Liver (tissue), 9 donors: Measurements from ENCODE around the gene CACNA1E. TPM values are rescaled to one million over a fixed set of nuclear protein-coding genes. Genes with fewer than 3 reads are reported as not detected.

ENCODE experiments used
- DNase-seq: peaks from one replicate; pipeline ENCODE4 v3.0.0-alpha.2; 2017; ENCODE audit warnings: low spot score
- H3K27ac ChIP-seq, 2 donors: one replicate each; pipeline ENCODE4 v1.7.0; 2013; ENCODE audit warnings: inconsistent platforms in 2 of 2, low read length in 2 of 2, control low read depth in 1 of 2, low read depth in 1 of 2, mild to moderate bottlenecking in 1 of 2
- H3K27me3 ChIP-seq, 4 donors: one replicate each; pipeline versions ENCODE4 v1.6.1 to v1.7.0; 2013; ENCODE audit warnings: low read length in 3 of 4, inconsistent platforms in 1 of 4, mild to moderate bottlenecking in 1 of 4, moderate library complexity in 1 of 4; ENCODE audit not compliant: control insufficient read depth in 4 of 4, insufficient read depth in 4 of 4
- H3K36me3 ChIP-seq, 4 donors: one replicate each; pipeline versions ENCODE4 v1.6.1 to v1.7.0; 2013; ENCODE audit warnings: low read length in 3 of 4, mild to moderate bottlenecking in 3 of 4, low read depth in 1 of 4, moderate library complexity in 1 of 4; ENCODE audit not compliant: control insufficient read depth in 4 of 4, insufficient read depth in 3 of 4
- H3K4me1 ChIP-seq, 4 donors: one replicate each; pipeline versions ENCODE4 v1.6.1 to v1.7.0; 2013; ENCODE audit warnings: low read length in 3 of 4, mild to moderate bottlenecking in 3 of 4, moderate library complexity in 1 of 4; ENCODE audit not compliant: control insufficient read depth in 4 of 4, insufficient read depth in 4 of 4
- H3K4me3 ChIP-seq, 3 donors: one replicate each; pipeline versions ENCODE4 v1.6.1 to v1.7.0; 2013; ENCODE audit warnings: low read length in 3 of 3, control low read depth in 1 of 3, low read depth in 1 of 3, mild to moderate bottlenecking in 1 of 3
- H3K9ac ChIP-seq, 2 donors: one replicate each; pipeline ENCODE4 v1.7.0; 2013; ENCODE audit warnings: low read length in 2 of 2, mild to moderate bottlenecking in 2 of 2, moderate library complexity in 2 of 2, control low read depth in 1 of 2, low read depth in 1 of 2
- H3K9me3 ChIP-seq, 4 donors: one replicate each; pipeline versions ENCODE4 v1.6.1 to v1.7.0; 2013; ENCODE audit warnings: low read length in 3 of 4; ENCODE audit not compliant: control insufficient read depth in 4 of 4
- EGR1 ChIP-seq, 2 donors: IDR thresholded peaks; 2 replicates each; pipeline ENCODE4 v1.6.1; 2016 to 2018; ENCODE audit warnings: antibody characterized with exemption in 2 of 2, low read depth in 2 of 2
- FOXA1 ChIP-seq: IDR thresholded peaks from 2 replicates; pipeline ENCODE4 v1.6.1; 2016; ENCODE audit warnings: antibody characterized with exemption
- FOXA2 ChIP-seq: IDR thresholded peaks from 2 replicates; pipeline ENCODE4 v1.6.1; 2016; ENCODE audit warnings: antibody characterized with exemption
- GABPA ChIP-seq, 2 donors: IDR thresholded peaks in 1 of 2; conservative IDR thresholded peaks in 1 of 2; 2 replicates each; pipeline ENCODE4 v1.6.1; 2016; ENCODE audit warnings: antibody characterized with exemption in 2 of 2, mild to moderate bottlenecking in 1 of 2, moderate library complexity in 1 of 2
- HNF4A ChIP-seq, 2 donors: conservative IDR thresholded peaks; 2 replicates each; pipeline ENCODE4 v1.6.1; 2016; ENCODE audit warnings: antibody characterized with exemption in 2 of 2, mild to moderate bottlenecking in 2 of 2
- HNF4G ChIP-seq: IDR thresholded peaks from 2 replicates; pipeline ENCODE4 v1.6.1; 2016; ENCODE audit warnings: antibody characterized with exemption
- JUND ChIP-seq, 2 donors: IDR thresholded peaks; 2 replicates each; pipeline ENCODE4 v1.6.1; 2016; ENCODE audit warnings: antibody characterized with exemption in 2 of 2
- NR2F2 ChIP-seq: IDR thresholded peaks from 2 replicates; pipeline ENCODE4 v1.6.1; 2016; ENCODE audit warnings: antibody characterized with exemption
- RAD21 ChIP-seq, 2 donors: IDR thresholded peaks; 2 replicates each; pipeline ENCODE4 v1.6.1; 2016; ENCODE audit warnings: antibody characterized with exemption in 2 of 2, mild to moderate bottlenecking in 2 of 2
- RXRA ChIP-seq, 2 donors: IDR thresholded peaks; 2 replicates each; pipeline ENCODE4 v1.6.1; 2017 to 2018; ENCODE audit warnings: antibody characterized with exemption in 2 of 2, mild to moderate bottlenecking in 1 of 2
- SP1 ChIP-seq: IDR thresholded peaks from 2 replicates; pipeline ENCODE4 v1.6.1; 2018; ENCODE audit warnings: antibody characterized with exemption, mild to moderate bottlenecking
- TAF1 ChIP-seq: conservative IDR thresholded peaks from 2 replicates; pipeline ENCODE4 v1.6.1; 2016; ENCODE audit warnings: antibody characterized with exemption, mild to moderate bottlenecking
- YY1 ChIP-seq: IDR thresholded peaks from 2 replicates; pipeline ENCODE4 v1.6.1; 2016; ENCODE audit warnings: antibody characterized with exemption, mild to moderate bottlenecking
- WGBS: extraction: QIAGEN DNeasy Blood & Tissue Kit; methylation state at CpG from one replicate; pipeline ENCODE4 v1.1.7; 2013; 5-methylcytosine and 5-hydroxymethylcytosine counted together
- polyA plus RNA-seq, 2 donors: library from polyadenylated mRNA; stranded (reverse) in 1 of 2; unstranded in 1 of 2; fragments of 200-250 nt in 1 of 2; fragments of >200 nt in 1 of 2; fragmentation: Nextera tagmentation in 1 of 2; extraction: Ambion mirVana in 1 of 2; gene quantifications; one replicate each; pipeline versions ENCODE4 v1.2.1 to v1.2.3, GENCODE V29; 2013 to 2015
- total RNA-seq, 2 donors: library from RNA; depleted of rRNA; stranded (reverse); fragments of >200 nt; gene quantifications; one replicate each; pipeline ENCODE4 v1.2.3, GENCODE V29; 2014
- TF ChIP-seq, protein P1 (sequence below): IDR thresholded peaks from 2 replicates; pipeline ENCODE4 v1.6.1; 2016; ENCODE audit warnings: antibody characterized with exemption
- TF ChIP-seq, protein P2 (sequence below): IDR thresholded peaks from 2 replicates; pipeline ENCODE4 v1.6.1; 2016; ENCODE audit warnings: antibody characterized with exemption
- TF ChIP-seq, protein P3 (sequence below): IDR thresholded peaks from 2 replicates; pipeline ENCODE4 v1.6.1; 2016; ENCODE audit warnings: antibody characterized with exemption
- TF ChIP-seq, protein P4 (sequence below): fragments of 150-350 bp; IDR thresholded peaks from 2 replicates; pipeline ENCODE4 v1.5.1; 2017; ENCODE audit warnings: improper control_type of control experiment, low read depth, low read length; ENCODE audit not compliant: missing input control
- TF ChIP-seq, protein P5 (sequence below): IDR thresholded peaks from 2 replicates; pipeline ENCODE4 v1.6.1; 2016; ENCODE audit warnings: antibody characterized with exemption, mild to moderate bottlenecking
- donor health status: healthy.
- donor health status: healthy.
- donor health status: healthy.
- donor health status: healthy.
- donor health status: healthy.

Gene CACNA1E
- total and polyA plus RNA-seq, 4 donors: under 0.01 to 0.08 (median 0.01) TPM; not detected in 1

DNA sequence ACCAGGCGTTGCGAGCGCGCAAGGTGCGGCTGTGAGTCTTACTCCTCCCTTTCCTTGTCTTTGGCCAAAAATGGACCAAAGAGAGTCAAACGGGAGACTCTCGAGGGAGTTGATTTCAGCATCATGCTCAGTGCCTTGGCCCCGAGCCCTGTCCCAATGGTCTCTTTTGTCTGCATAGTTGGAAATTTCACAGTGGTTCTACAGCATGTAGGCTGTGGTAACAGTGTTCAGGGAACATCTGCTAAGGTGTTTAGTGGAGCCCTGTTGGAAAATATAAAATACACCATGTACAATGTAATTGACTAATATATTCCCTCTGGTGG is 2.7 kb downstream of the CACNA1E start (continued):
- TF ChIP-seq RXRA (IDR thresholded peaks at IDR 0.05): no peak
- no peak for TF ChIP-seq FOXA1
- TF ChIP-seq, protein P1, sequence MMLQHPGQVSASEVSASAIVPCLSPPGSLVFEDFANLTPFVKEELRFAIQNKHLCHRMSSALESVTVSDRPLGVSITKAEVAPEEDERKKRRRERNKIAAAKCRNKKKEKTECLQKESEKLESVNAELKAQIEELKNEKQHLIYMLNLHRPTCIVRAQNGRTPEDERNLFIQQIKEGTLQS: no peak
- TF ChIP-seq SP1: no peak
- TF ChIP-seq JUND (IDR thresholded peaks at IDR 0.05): no peak

DNA sequence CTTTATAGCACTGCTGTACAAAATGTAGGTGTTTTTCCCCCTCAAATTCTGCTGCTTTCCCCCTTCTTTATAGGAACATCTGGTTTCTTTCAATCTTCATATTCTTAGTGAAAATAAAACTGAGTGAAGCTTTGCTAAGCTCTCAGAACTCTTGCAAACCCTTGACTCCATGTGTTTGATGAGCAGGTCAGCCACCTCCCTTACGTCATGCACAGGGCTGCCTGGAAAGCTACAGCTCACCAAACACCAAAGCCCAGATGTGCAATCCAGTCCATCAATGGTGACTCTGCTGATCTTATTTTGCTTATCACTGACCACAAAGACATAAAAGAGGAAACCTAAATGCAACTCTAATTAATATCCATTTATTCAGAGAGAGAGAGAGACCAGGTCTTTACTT is 5.5 kb downstream of the CACNA1E start:
- peaks cover 2 to 27% (median 12%) of the 10 kb centered on the region in 4 donors for H3K27me3 ChIP-seq

More for the DNA sequence above, 5.5 kb downstream of the CACNA1E start:
- TF ChIP-seq GABPA (IDR thresholded peaks at IDR 0.05 in 1 of 2, conservative IDR thresholded peaks at IDR 0.05 in 1 of 2) (no peak), HNF4A (conservative IDR thresholded peaks at IDR 0.05) (no peak), RXRA (IDR thresholded peaks at IDR 0.05) (no peak), FOXA2 (no peak), TAF1 (no peak), EGR1 (IDR thresholded peaks at IDR 0.05; ENCODE audit: low read depth in 2 of 2) (no peak), FOXA1 (no peak), NR2F2 (no peak), YY1 (no peak), RAD21 (IDR thresholded peaks at IDR 0.05) (no peak), HNF4G (no peak), SP1 (no peak), JUND (IDR thresholded peaks at IDR 0.05) (no peak)
- TF ChIP-seq, protein P1: no peak
- TF ChIP-seq, protein P2, sequence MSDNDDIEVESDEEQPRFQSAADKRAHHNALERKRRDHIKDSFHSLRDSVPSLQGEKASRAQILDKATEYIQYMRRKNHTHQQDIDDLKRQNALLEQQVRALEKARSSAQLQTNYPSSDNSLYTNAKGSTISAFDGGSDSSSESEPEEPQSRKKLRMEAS: no peak
- TF ChIP-seq, protein P3, sequence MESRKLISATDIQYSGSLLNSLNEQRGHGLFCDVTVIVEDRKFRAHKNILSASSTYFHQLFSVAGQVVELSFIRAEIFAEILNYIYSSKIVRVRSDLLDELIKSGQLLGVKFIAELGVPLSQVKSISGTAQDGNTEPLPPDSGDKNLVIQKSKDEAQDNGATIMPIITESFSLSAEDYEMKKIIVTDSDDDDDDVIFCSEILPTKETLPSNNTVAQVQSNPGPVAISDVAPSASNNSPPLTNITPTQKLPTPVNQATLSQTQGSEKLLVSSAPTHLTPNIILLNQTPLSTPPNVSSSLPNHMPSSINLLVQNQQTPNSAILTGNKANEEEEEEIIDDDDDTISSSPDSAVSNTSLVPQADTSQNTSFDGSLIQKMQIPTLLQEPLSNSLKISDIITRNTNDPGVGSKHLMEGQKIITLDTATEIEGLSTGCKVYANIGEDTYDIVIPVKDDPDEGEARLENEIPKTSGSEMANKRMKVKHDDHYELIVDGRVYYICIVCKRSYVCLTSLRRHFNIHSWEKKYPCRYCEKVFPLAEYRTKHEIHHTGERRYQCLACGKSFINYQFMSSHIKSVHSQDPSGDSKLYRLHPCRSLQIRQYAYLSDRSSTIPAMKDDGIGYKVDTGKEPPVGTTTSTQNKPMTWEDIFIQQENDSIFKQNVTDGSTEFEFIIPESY: no peak
- TF ChIP-seq, protein P4, sequence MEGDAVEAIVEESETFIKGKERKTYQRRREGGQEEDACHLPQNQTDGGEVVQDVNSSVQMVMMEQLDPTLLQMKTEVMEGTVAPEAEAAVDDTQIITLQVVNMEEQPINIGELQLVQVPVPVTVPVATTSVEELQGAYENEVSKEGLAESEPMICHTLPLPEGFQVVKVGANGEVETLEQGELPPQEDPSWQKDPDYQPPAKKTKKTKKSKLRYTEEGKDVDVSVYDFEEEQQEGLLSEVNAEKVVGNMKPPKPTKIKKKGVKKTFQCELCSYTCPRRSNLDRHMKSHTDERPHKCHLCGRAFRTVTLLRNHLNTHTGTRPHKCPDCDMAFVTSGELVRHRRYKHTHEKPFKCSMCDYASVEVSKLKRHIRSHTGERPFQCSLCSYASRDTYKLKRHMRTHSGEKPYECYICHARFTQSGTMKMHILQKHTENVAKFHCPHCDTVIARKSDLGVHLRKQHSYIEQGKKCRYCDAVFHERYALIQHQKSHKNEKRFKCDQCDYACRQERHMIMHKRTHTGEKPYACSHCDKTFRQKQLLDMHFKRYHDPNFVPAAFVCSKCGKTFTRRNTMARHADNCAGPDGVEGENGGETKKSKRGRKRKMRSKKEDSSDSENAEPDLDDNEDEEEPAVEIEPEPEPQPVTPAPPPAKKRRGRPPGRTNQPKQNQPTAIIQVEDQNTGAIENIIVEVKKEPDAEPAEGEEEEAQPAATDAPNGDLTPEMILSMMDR: no peak
- TF ChIP-seq, protein P5, sequence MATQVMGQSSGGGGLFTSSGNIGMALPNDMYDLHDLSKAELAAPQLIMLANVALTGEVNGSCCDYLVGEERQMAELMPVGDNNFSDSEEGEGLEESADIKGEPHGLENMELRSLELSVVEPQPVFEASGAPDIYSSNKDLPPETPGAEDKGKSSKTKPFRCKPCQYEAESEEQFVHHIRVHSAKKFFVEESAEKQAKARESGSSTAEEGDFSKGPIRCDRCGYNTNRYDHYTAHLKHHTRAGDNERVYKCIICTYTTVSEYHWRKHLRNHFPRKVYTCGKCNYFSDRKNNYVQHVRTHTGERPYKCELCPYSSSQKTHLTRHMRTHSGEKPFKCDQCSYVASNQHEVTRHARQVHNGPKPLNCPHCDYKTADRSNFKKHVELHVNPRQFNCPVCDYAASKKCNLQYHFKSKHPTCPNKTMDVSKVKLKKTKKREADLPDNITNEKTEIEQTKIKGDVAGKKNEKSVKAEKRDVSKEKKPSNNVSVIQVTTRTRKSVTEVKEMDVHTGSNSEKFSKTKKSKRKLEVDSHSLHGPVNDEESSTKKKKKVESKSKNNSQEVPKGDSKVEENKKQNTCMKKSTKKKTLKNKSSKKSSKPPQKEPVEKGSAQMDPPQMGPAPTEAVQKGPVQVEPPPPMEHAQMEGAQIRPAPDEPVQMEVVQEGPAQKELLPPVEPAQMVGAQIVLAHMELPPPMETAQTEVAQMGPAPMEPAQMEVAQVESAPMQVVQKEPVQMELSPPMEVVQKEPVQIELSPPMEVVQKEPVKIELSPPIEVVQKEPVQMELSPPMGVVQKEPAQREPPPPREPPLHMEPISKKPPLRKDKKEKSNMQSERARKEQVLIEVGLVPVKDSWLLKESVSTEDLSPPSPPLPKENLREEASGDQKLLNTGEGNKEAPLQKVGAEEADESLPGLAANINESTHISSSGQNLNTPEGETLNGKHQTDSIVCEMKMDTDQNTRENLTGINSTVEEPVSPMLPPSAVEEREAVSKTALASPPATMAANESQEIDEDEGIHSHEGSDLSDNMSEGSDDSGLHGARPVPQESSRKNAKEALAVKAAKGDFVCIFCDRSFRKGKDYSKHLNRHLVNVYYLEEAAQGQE: no peak
- Histone ChIP-seq H3K4me1 (peaks cover 0 to 7% (median 0%) of the 10 kb centered on the region in 4 donors), H3K27ac (no peak overlapping the region), H3K9ac (no peak overlapping the region), H3K9me3 (no peaks in the 10 kb centered on the region), H3K4me3 (no peak overlapping the region), H3K36me3 (no peaks in the 10 kb centered on the region)
- WGBS: 64% methylated on average over 1 of the region's 1 CpG
- DNase-seq: no peak
